CD4-positive, alpha-beta T cell (primary cell): ENCODE data around the gene MYADM. TPM values are rescaled to one million over a fixed set of nuclear protein-coding genes. Genes with fewer than 3 reads are reported as not detected.

ENCODE experiments used
- ATAC-seq: fragments of 200-7000 bp; cut with Tn5 transposase; one replicate; pipeline ENCODE4 v1.10.0; 2022; ENCODE audit warnings: mild to moderate bottlenecking; ENCODE audit not compliant: poor library complexity
- CTCF ChIA-PET: fragments of 350-600 bp; sonication (Branson Sonifier 250); formaldehyde crosslinking; loops from one replicate; lab custom pipeline; 2021; ENCODE audit warnings: antibody characterized with exemption, inconsistent platforms; lab: Charles Lee
- POLR2A ChIA-PET: fragments of 350-600 bp; sonication (Branson Sonifier 250); formaldehyde crosslinking; loops from one replicate; lab custom pipeline; 2021; ENCODE audit warnings: antibody characterized with exemption, inconsistent platforms; lab: Charles Lee
- DNase-seq, 14 experiments: peaks; one replicate each; pipeline ENCODE4 v3.0.0-alpha.2; 2013 to 2020; ENCODE audit warnings: mixed read lengths in 2 of 14
- H3K27ac ChIP-seq, 2 donors: one replicate each; pipeline versions ENCODE4 v1.5.1 to v1.7.0; 2013; ENCODE audit warnings: low read length in 2 of 2, low read depth in 1 of 2, mild to moderate bottlenecking in 1 of 2
- H3K27me3 ChIP-seq, 2 experiments: 1 replicate in 1 of 2; 2 replicates in 1 of 2; pipeline versions ENCODE4 v1.6.1 to v1.7.0; 2013; ENCODE audit warnings: low read length in 2 of 2, control low read depth in 1 of 2, mild to moderate bottlenecking in 1 of 2, moderate library complexity in 1 of 2; ENCODE audit not compliant: insufficient read depth in 2 of 2, control insufficient read depth in 1 of 2
- H3K36me3 ChIP-seq: one replicate; pipeline ENCODE4 v1.6.1; 2013; ENCODE audit warnings: low read length, control low read depth; ENCODE audit not compliant: insufficient read depth
- H3K4me1 ChIP-seq: one replicate; pipeline ENCODE4 v1.6.1; 2013; ENCODE audit warnings: low read length, control low read depth; ENCODE audit not compliant: insufficient read depth
- H3K4me3 ChIP-seq: one replicate; pipeline ENCODE4 v1.5.1; 2013; ENCODE audit warnings: mild to moderate bottlenecking, low read length, moderate library complexity
- H3K9me3 ChIP-seq, 2 experiments: 1 replicate in 1 of 2; 2 replicates in 1 of 2; pipeline versions ENCODE4 v1.6.1 to v1.7.0; 2013; ENCODE audit warnings: low read length in 2 of 2, mild to moderate bottlenecking in 2 of 2, control low read depth in 1 of 2, moderate library complexity in 1 of 2; ENCODE audit not compliant: control insufficient read depth in 1 of 2, insufficient read depth in 1 of 2
- H3K27ac Mint-ChIP-seq: one replicate; pipeline ENCODE4 v1.8.0; 2020; ENCODE audit warnings: mixed read lengths
- H3K27me3 Mint-ChIP-seq: one replicate; pipeline ENCODE4 v1.8.0; 2021; ENCODE audit warnings: mixed read lengths
- H3K36me3 Mint-ChIP-seq: one replicate; pipeline ENCODE4 v1.8.0; 2021; ENCODE audit warnings: low read depth, mixed read lengths
- H3K4me1 Mint-ChIP-seq: one replicate; pipeline ENCODE4 v1.8.0; 2021; ENCODE audit warnings: low read depth, mixed read lengths
- H3K4me3 Mint-ChIP-seq: one replicate; pipeline ENCODE4 v1.8.0; 2020; ENCODE audit warnings: mild to moderate bottlenecking, mixed read lengths
- H3K9me3 Mint-ChIP-seq: one replicate; pipeline ENCODE4 v1.8.0; 2020; ENCODE audit warnings: mixed read lengths
- intact Hi-C, 2 experiments: fragments of 100-400 bp; cut with DNase I in 1 of 2; cut with micrococcal nuclease in 1 of 2; formaldehyde crosslinking; loops; one replicate each; pipeline versions ENCODE4 v1.15.1 to v1.9.0; 2023 to 2025; cut with DNase I, micrococcal nuclease
- total RNA-seq, 174 experiments: library from RNA in 2 of 174; stranded (reverse) in 2 of 174; gene quantifications; one replicate each; pipeline ENCODE4 v1.2.3 and lab custom pipeline; 2021 to 2026
- TF ChIP-seq, protein P1 (sequence below): fragments of 200-600 bp; IDR thresholded peaks from one replicate; pipeline ENCODE4 v1.8.0; 2022; ENCODE audit warnings: antibody characterized with exemption, mild to moderate bottlenecking

MYADM gene
- total RNA-seq, 2 experiments from 2014 or later = 444 to 448 TPM

GRCh38 chr19:53873773-53874605 is 6.3 kb downstream of the MYADM start:
- peaks cover 93% of the 10 kb centered on the region for H3K4me1 ChIP-seq
- no peaks in the 10 kb centered on the region for H3K27me3 ChIP-seq
- intact Hi-C loops = no loop called here
- TF ChIP-seq, protein P1, sequence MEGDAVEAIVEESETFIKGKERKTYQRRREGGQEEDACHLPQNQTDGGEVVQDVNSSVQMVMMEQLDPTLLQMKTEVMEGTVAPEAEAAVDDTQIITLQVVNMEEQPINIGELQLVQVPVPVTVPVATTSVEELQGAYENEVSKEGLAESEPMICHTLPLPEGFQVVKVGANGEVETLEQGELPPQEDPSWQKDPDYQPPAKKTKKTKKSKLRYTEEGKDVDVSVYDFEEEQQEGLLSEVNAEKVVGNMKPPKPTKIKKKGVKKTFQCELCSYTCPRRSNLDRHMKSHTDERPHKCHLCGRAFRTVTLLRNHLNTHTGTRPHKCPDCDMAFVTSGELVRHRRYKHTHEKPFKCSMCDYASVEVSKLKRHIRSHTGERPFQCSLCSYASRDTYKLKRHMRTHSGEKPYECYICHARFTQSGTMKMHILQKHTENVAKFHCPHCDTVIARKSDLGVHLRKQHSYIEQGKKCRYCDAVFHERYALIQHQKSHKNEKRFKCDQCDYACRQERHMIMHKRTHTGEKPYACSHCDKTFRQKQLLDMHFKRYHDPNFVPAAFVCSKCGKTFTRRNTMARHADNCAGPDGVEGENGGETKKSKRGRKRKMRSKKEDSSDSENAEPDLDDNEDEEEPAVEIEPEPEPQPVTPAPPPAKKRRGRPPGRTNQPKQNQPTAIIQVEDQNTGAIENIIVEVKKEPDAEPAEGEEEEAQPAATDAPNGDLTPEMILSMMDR = no peak
- H3K9me3 ChIP-seq = peaks cover 0 to 13% of the 10 kb centered on the region in 2 experiments
- H3K4me3 Mint-ChIP-seq = peak overlapping the region; percentile 59
- H3K9me3 Mint-ChIP-seq = no peaks in the 10 kb centered on the region
- H3K4me1 Mint-ChIP-seq = peaks cover 80% of the 10 kb centered on the region
- H3K27ac Mint-ChIP-seq = peak overlapping the region; percentile 89
- POLR2A ChIA-PET = interaction anchor here (0.7 to 1.1 kb wide), 4 partner anchors 8 to 505 kb away, joined by 3 to 4 read pairs (median 3); no protein-coding TSS in a partner anchor
- H3K27ac ChIP-seq = peak overlapping the region in 1 of 2 donors; percentile 65
- H3K27me3 Mint-ChIP-seq = peaks cover 7% of the 10 kb centered on the region
- peaks cover 39% of the 10 kb centered on the region for H3K36me3 ChIP-seq
- ATAC-seq = no peak
- peak in 3 of 14 experiments; percentile 38 to 64 (median 52) for DNase-seq
- CTCF ChIA-PET = no interaction called here
- no peak overlapping the region for H3K4me3 ChIP-seq
- H3K36me3 Mint-ChIP-seq = peaks cover 67% of the 10 kb centered on the region

GRCh38 chr19:53874606-53874990 is 6.9 kb downstream of the MYADM start:
- peak overlapping the region; percentile 89 for H3K27ac Mint-ChIP-seq
- H3K4me3 Mint-ChIP-seq = peak overlapping the region; percentile 59
- Histone ChIP-seq H3K4me1 (peaks cover 96% of the 10 kb centered on the region), H3K4me3 (peak overlapping the region; percentile 1), H3K9me3 (peaks cover 0 to 19% of the 10 kb centered on the region in 2 experiments), H3K36me3 (peaks cover 39% of the 10 kb centered on the region), H3K27ac (peak overlapping the region; percentile 63 to 65), H3K27me3 (peaks cover 3% of the 10 kb centered on the region in 2 experiments)
- peaks cover 79% of the 10 kb centered on the region for H3K4me1 Mint-ChIP-seq
- peak; percentile 9 for ATAC-seq
- intact Hi-C loops = no loop called here
- ChIA-PET POLR2A (interaction anchor here (0.7 to 1.1 kb wide), 4 partner anchors 8 to 504 kb away, joined by 3 to 4 read pairs (median 3); no protein-coding TSS in a partner anchor), CTCF (no interaction called here)
- H3K36me3 Mint-ChIP-seq = peaks cover 64% of the 10 kb centered on the region
- peak in 3 of 14 experiments; percentile 53 to 56 (median 54) for DNase-seq
- no peaks in the 10 kb centered on the region for H3K9me3 Mint-ChIP-seq
- TF ChIP-seq, protein P1 = no peak
- peaks cover 7% of the 10 kb centered on the region for H3K27me3 Mint-ChIP-seq

GRCh38 chr19:53875602-53876325 is 8.1 kb downstream of the MYADM start:
- peaks cover 33% of the 10 kb centered on the region for H3K36me3 ChIP-seq
- H3K27ac ChIP-seq = peak overlapping the region in 1 of 2 donors; percentile 35
- DNase-seq (peak in 3 of 14 experiments; percentile 26 to 38 (median 37)), ATAC-seq (no peak)
- no peak overlapping the region for H3K4me3 ChIP-seq
- H3K27me3 ChIP-seq = peaks cover 14% of the 10 kb centered on the region in 2 experiments
- H3K9me3 ChIP-seq = peaks cover 0 to 19% of the 10 kb centered on the region in 2 experiments
- H3K4me1 ChIP-seq = peaks cover 88% of the 10 kb centered on the region
- H3K9me3 Mint-ChIP-seq = no peaks in the 10 kb centered on the region
- H3K36me3 Mint-ChIP-seq = peaks cover 58% of the 10 kb centered on the region
- CTCF ChIA-PET = no interaction called here
- intact Hi-C loops = no loop called here
- H3K27ac Mint-ChIP-seq = peak overlapping the region; percentile 89
- H3K4me3 Mint-ChIP-seq = peak overlapping the region; percentile 86
- TF ChIP-seq, protein P1 = no peak
- peaks cover 7% of the 10 kb centered on the region for H3K27me3 Mint-ChIP-seq
- POLR2A ChIA-PET = interaction anchor here (0.6 to 4.4 kb wide), 3 partner anchors 8 to 239 kb away, joined by 3 to 71 read pairs (median 6); partner anchors contain the start of genes MYADM, PRPF31 and TFPT
- H3K4me1 Mint-ChIP-seq = peaks cover 73% of the 10 kb centered on the region
